Glutamatergic neuron (in vitro differentiated cells): Measurements from ENCODE around the gene GNAS. TPM values are rescaled to one million over a fixed set of nuclear protein-coding genes. Genes with fewer than 3 reads are reported as not detected.

Source experiments
- DNase-seq: peaks from one replicate; pipeline ENCODE4 v3.0.0; 2022
- H3K27ac Mint-ChIP-seq: one replicate; pipeline ENCODE4 v1.8.0; 2020; ENCODE audit warnings: mild to moderate bottlenecking, mixed read lengths, inconsistent platforms; ENCODE audit not compliant: unreplicated experiment
- H3K27me3 Mint-ChIP-seq: one replicate; pipeline ENCODE4 v1.8.0; 2020; ENCODE audit warnings: mild to moderate bottlenecking, moderate library complexity, mixed read lengths, inconsistent platforms; ENCODE audit not compliant: unreplicated experiment
- H3K36me3 Mint-ChIP-seq: one replicate; pipeline ENCODE4 v1.8.0; 2020; ENCODE audit warnings: mild to moderate bottlenecking, mixed read lengths, inconsistent platforms; ENCODE audit not compliant: unreplicated experiment
- H3K4me1 Mint-ChIP-seq: one replicate; pipeline ENCODE4 v1.8.0; 2020; ENCODE audit warnings: mild to moderate bottlenecking, low read depth, mixed read lengths, inconsistent platforms; ENCODE audit not compliant: unreplicated experiment
- H3K4me3 Mint-ChIP-seq: one replicate; pipeline ENCODE4 v1.8.0; 2020; ENCODE audit warnings: mild to moderate bottlenecking, mixed read lengths, inconsistent platforms; ENCODE audit not compliant: unreplicated experiment
- H3K9me3 Mint-ChIP-seq: one replicate; pipeline ENCODE4 v1.8.0; 2020; ENCODE audit warnings: mild to moderate bottlenecking, moderate library complexity, mixed read lengths, inconsistent platforms; ENCODE audit not compliant: unreplicated experiment
- CTCF ChIP-seq: fragments of 200-600 bp; sonication (generic); IDR thresholded peaks from one replicate; pipeline ENCODE4 v1.5.0; 2021; ENCODE audit not compliant: partially characterized antibody, unreplicated experiment
- total RNA-seq: library from RNA; stranded (reverse); fragmentation: NEBNext Ultra II Directional; extraction: Animal tissue kit (Norgen Biotek cat#: 25700); gene quantifications from one replicate; pipeline ENCODE4 v1.2.1, GENCODE V29; 2021; ENCODE audit not compliant: unreplicated experiment

GNAS gene
- total RNA-seq, 1 donor from 2014 or later, result 1,989 TPM

GRCh38 chr20:58822149-58822548 is 30.4 kb upstream of the GNAS start:
- Mint-ChIP-seq H3K27me3 (peaks cover 8% of the 10 kb centered on the region), H3K4me3 (no peak overlapping the region), H3K4me1 (peaks cover 2% of the 10 kb centered on the region), H3K9me3 (peaks cover 8% of the 10 kb centered on the region), H3K36me3 (peaks cover 22% of the 10 kb centered on the region), H3K27ac (no peak overlapping the region)
- DNase-seq, result no peak
- no peak for TF ChIP-seq CTCF

- Mint-ChIP-seq H3K9me3 (peaks cover 7% of the 10 kb centered on the region), H3K27ac (no peak overlapping the region), H3K27me3 (peaks cover 8% of the 10 kb centered on the region), H3K36me3 (peaks cover 22% of the 10 kb centered on the region), H3K4me3 (no peak overlapping the region), H3K4me1 (peaks cover 2% of the 10 kb centered on the region)
- no peak for TF ChIP-seq CTCF
- no peak for DNase-seq
These were observed 29.5 kb upstream of the GNAS start for GRCh38 chr20:58822748-58823730.

GRCh38 chr20:58824843-58825242 is 27.7 kb upstream of the GNAS start:
- no peak for TF ChIP-seq CTCF
- peaks cover 6% of the 10 kb centered on the region for H3K27me3 Mint-ChIP-seq
- no peak overlapping the region for H3K27ac Mint-ChIP-seq
- H3K9me3 Mint-ChIP-seq, result peaks cover 7% of the 10 kb centered on the region
- H3K4me3 Mint-ChIP-seq, result no peak overlapping the region
- H3K36me3 Mint-ChIP-seq, result peaks cover 12% of the 10 kb centered on the region
- no peak for DNase-seq
- H3K4me1 Mint-ChIP-seq, result no peaks in the 10 kb centered on the region

- no peaks in the 10 kb centered on the region for H3K4me1 Mint-ChIP-seq
- DNase-seq, result no peak
- TF ChIP-seq CTCF, result no peak
- H3K27ac Mint-ChIP-seq, result no peak overlapping the region
- H3K36me3 Mint-ChIP-seq, result peaks cover 11% of the 10 kb centered on the region
- peaks cover 6% of the 10 kb centered on the region for H3K9me3 Mint-ChIP-seq
- peaks cover 6% of the 10 kb centered on the region for H3K27me3 Mint-ChIP-seq
- H3K4me3 Mint-ChIP-seq, result no peak overlapping the region
These were observed 27.1 kb upstream of the GNAS start for GRCh38 chr20:58825450-58825849.

GRCh38 chr20:58826271-58826670 is 26.2 kb upstream of the GNAS start:
- Mint-ChIP-seq H3K4me3 (no peak overlapping the region), H3K27ac (no peak overlapping the region), H3K9me3 (peaks cover 3% of the 10 kb centered on the region), H3K4me1 (no peaks in the 10 kb centered on the region), H3K36me3 (peaks cover 3% of the 10 kb centered on the region), H3K27me3 (peaks cover 4% of the 10 kb centered on the region)
- DNase-seq, result no peak
- TF ChIP-seq CTCF, result no peak
